ENCODE results near the gene LARP6.

The LARP6 gene

DNA sequence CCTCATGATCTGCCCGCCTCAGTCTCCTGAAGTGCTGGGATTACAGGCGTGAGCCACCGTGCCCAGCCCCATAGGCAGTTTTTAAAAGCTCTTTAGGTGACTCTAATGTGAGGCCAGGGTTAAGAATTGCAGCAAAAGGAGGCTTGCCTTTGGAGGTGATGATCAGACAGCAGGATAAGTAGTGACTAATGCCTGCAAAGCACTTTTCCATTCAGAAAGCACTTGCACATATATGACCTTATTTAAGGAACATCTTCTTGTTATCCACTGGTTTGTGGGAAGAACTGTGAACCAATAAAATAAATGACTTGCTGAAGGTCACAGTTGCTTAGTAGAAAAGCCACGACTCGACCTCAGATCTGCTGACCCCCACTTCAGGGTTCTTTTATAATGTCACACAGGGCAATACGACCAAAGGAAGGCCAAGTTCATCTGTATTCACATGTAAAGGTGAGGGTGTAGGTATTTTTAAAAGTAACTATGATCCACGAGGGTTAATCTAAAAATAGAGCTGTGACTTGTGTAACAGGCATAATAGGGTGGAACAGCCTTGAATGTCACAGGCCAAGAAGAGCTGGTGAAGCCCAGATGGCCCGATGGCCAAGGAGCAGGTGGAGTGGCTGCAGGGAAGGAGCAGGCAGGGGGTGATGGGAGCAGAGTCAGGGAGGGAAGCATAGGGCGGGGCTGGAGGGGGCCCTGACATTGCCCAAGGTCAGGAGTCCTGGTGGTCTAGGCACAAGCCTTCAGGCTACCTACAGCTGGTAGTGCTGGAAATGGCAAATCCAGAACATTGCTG, 24.4 kb downstream of the LARP6 start:
- TF ChIP-seq, protein P1, sequence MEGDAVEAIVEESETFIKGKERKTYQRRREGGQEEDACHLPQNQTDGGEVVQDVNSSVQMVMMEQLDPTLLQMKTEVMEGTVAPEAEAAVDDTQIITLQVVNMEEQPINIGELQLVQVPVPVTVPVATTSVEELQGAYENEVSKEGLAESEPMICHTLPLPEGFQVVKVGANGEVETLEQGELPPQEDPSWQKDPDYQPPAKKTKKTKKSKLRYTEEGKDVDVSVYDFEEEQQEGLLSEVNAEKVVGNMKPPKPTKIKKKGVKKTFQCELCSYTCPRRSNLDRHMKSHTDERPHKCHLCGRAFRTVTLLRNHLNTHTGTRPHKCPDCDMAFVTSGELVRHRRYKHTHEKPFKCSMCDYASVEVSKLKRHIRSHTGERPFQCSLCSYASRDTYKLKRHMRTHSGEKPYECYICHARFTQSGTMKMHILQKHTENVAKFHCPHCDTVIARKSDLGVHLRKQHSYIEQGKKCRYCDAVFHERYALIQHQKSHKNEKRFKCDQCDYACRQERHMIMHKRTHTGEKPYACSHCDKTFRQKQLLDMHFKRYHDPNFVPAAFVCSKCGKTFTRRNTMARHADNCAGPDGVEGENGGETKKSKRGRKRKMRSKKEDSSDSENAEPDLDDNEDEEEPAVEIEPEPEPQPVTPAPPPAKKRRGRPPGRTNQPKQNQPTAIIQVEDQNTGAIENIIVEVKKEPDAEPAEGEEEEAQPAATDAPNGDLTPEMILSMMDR (conservative IDR thresholded peaks at IDR 0.05; ENCODE audit: low read depth, low read length), result no peak
- DNase-seq (ENCODE audit: low read depth), result no peak
- no peak overlapping the region for H3K4me3 ChIP-seq (ENCODE audit: low read depth, low read length)

DNA sequence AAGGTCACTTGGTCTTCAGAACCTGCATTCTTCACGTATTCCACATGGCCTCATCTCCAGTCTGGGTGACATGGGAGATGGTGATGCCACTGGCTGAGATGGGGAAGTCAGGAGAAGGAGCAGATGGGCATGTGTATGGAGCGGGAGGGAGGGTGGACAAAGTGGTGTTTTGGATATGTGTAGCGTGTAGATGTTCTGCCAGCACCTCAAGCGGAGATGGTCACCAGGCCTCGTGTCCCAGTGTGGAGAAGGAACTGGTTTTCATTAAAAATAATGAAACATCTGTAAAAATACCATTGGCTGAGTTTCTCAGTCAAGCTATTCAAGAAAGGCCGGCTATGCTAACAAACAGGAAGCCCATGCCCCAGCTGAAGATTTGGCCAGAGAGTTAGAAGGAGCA, 26.2 kb downstream of the LARP6 start:
- TF ChIP-seq, protein P1 (conservative IDR thresholded peaks at IDR 0.05; ENCODE audit: low read depth, low read length), result no peak
- no peak for DNase-seq (ENCODE audit: low read depth)
- no peak overlapping the region for H3K4me3 ChIP-seq (ENCODE audit: low read depth, low read length)

DNA sequence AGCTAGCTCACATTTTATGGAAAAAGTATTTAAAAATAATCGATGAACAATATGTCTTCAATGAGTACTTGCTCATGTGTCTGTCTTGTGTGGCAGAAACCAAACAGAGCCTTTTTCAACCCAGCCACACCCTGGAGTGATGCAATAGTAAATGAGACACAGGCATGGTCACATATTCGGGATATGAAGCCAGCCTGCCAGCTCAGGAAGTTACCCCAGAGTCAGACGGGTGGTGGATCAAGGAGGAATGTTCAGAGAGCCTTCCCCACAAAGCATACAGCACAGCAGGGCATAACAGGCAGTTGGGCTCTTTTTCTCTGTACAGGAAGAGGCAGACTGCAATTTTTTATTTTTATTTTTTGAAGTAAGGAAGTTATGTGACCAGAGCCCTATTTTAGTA, 27.3 kb downstream of the LARP6 start:
- peak; percentile 74 for DNase-seq (ENCODE audit: low read depth)
- H3K4me3 ChIP-seq (ENCODE audit: low read depth, low read length), result no peak overlapping the region
- TF ChIP-seq, protein P1 (conservative IDR thresholded peaks at IDR 0.05; ENCODE audit: low read depth, low read length), result no peak

DNA sequence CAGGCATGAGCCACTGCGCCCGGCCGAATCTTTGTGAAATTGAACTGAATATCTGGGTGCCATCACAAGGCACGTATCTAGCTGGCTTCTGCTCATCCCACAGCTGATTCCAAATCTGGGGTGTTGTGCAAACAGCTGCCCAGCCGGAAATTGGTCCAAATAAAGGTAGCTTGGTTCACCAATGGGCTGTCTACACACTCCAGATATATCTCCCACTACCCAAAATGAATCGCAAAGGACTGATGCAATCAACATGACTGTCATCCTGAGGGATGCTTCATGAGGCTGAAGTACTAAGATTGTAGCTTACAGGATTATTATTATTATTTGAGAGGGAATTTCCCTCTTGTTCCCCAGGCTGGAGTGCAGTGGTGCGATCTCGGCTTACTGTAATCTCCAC, 28.1 kb downstream of the LARP6 start:
- no peak overlapping the region for H3K4me3 ChIP-seq (ENCODE audit: low read depth, low read length)
- TF ChIP-seq, protein P1 (conservative IDR thresholded peaks at IDR 0.05; ENCODE audit: low read depth, low read length), result no peak
- DNase-seq (ENCODE audit: low read depth), result no peak

DNA sequence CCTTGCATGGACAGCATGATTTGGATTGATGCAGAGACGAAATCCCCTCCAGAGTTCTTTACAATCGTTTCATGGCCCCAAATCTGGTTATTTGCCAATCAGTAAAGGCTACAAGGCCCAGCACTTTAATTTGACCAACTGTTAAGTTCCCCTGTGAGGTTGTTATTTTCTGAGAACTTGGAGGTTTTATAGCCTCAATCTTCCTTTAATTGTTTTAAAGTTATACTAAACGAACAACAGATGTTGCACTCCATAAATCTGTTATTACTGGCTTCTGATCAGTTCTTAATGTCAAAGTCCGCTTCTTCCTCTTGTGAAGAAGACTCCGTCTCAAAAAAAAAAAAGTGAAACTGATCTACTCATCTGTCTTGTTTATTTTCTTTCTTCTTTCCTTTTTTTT, 30.8 kb downstream of the LARP6 start:
- no peak for DNase-seq (ENCODE audit: low read depth)
- no peak overlapping the region for H3K4me3 ChIP-seq (ENCODE audit: low read depth, low read length)
- TF ChIP-seq, protein P1 (conservative IDR thresholded peaks at IDR 0.05; ENCODE audit: low read depth, low read length), result no peak

DNA sequence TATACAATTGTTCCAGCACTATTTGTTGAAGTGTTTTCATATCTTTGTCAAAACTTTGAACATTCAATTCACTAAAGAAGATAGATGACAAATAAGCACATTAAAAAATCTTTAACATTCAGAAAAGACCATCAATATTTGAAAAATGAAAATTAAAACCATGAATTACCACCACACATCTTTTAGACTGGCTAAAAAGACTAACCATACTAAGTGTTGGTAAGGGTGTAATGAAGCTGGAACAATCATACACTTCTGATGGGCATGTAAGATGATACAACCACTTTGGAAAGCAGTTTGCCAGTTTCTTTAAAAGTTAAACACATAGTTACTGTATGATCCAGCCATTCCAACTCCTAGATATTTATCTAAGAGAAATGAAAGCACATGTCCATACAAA, 33.7 kb downstream of the LARP6 start:
- TF ChIP-seq, protein P1 (conservative IDR thresholded peaks at IDR 0.05; ENCODE audit: low read depth, low read length), result no peak
- H3K4me3 ChIP-seq (ENCODE audit: low read depth, low read length), result no peak overlapping the region
- DNase-seq (ENCODE audit: low read depth), result no peak

DNA sequence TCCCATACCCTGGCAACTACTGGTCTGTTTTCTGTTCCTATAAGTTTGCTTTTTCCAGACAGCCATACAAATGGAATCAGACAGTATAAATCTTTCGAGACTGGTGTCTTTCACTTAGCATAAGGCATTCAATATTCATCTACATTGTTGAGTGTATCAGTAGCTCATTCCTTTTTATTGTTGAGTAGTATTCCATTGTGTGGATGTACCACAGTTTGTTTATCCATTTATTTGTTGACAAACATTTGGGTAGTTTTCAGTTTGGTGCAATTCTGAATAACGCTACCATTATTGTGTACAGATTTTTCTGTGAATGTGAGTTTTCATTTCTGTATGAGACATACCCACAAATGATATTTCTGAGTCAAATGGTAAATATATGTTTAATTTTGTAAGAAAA, 35.4 kb downstream of the LARP6 start:
- TF ChIP-seq, protein P1 (conservative IDR thresholded peaks at IDR 0.05; ENCODE audit: low read depth, low read length), result no peak
- no peak for DNase-seq (ENCODE audit: low read depth)
- H3K4me3 ChIP-seq (ENCODE audit: low read depth, low read length), result no peak overlapping the region
